ENCODE results near the gene UNKL.
"Not testable (repeated sequence)": the region's sequence is repeated elsewhere in the genome, so short reads cannot be mapped to it uniquely, and the experiment has no call there.

The UNKL gene

DNA sequence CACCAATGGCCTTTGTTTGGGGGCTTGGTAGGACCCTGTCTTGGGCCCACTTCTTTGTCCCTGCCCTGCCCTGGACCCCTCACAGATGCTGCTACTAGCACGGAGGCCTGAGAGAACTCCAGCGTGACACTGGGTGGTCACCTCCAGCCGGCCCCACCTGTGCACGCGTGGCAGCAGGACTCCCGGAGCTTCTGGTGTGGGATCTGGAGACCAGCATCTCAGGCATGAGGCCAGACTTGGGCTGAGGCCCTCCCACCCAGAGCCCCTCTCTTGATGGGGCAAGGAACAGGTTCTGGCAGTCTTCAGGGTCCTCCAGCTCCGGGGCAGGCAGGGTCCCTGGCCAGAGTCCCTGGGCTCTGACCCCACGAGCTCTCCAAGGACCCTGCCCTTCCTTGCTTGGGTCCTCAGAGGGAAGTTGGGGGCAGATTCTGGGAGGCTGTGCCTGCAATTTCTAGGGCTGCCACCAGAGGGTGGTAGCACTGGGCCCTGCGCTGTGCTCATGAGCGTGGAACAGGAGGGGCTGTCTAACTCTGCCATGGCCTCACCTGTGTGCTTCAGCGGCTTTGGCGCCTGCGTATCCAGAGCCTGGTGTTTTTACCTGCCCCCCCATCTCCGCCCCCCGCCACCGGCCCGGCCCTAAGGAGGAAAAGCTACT, 84.1 kb downstream of the UNKL start:
- TF ChIP-seq, protein P1, sequence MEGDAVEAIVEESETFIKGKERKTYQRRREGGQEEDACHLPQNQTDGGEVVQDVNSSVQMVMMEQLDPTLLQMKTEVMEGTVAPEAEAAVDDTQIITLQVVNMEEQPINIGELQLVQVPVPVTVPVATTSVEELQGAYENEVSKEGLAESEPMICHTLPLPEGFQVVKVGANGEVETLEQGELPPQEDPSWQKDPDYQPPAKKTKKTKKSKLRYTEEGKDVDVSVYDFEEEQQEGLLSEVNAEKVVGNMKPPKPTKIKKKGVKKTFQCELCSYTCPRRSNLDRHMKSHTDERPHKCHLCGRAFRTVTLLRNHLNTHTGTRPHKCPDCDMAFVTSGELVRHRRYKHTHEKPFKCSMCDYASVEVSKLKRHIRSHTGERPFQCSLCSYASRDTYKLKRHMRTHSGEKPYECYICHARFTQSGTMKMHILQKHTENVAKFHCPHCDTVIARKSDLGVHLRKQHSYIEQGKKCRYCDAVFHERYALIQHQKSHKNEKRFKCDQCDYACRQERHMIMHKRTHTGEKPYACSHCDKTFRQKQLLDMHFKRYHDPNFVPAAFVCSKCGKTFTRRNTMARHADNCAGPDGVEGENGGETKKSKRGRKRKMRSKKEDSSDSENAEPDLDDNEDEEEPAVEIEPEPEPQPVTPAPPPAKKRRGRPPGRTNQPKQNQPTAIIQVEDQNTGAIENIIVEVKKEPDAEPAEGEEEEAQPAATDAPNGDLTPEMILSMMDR (IDR thresholded peaks at IDR 0.05): peak; percentile 68
- TF ChIP-seq ZFX (IDR thresholded peaks at IDR 0.05; ENCODE audit: borderline replicate concordance): no peak
- no peak overlapping the region for H3K27ac ChIP-seq

DNA sequence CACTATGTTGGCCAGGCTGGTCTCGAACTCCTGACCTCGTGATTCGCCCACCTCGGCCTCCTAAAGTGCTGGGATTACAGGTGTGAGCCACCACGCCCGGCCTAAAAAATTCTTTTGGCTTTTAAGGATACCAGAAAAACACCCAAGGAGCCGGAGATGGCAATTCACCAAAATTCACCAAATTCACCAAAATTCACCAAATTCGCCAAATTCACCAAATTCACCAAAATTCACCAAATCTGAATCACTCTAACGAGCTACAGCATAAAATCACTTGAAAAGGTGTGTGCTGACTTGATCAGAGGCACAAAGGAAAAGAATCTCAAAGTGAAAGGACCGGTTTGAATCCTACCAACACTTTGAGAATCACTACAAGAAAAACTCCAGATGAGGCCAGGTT, 85.5 kb downstream of the UNKL start:
- H3K27ac ChIP-seq: not testable (repeated sequence)

DNA sequence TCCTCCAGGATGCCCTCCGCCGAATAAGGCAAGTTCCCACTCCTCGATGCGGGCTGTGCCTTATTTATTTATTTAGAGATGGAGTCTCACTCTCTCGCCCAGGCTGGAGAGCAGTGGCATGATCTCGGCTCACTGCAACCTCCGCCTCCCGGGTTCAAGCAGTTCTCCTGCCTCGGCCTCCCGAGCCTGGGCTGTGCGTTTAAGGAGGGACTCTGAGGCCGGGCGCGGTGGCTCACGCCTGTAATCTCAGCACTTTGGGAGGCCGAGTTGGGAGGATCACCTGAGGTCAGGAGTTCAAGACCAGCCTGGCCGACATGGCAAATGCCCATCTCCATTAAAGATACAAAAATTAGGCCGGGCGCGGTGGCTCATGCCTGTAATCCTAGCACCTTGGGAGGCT, 86.4 kb downstream of the UNKL start:
- H3K27ac ChIP-seq: not testable (repeated sequence)

DNA sequence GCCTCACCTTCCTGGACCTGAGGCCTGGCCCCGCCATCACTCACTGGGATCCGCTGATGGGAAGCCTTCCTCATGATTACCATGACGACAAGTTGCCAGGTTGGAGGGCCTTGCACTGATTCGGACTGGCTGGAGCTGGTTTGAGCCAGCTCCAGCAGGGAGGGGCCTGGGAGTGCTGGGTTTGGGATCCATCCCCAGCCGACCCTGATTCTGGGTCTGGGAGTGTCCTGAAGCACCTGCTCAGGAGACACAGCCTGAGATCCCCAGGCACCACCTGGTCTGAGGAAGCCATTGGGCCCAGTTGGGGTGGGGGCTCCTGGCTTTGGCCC, 86.9 kb downstream of the UNKL start:
- H3K27ac ChIP-seq: no peak overlapping the region
- TF ChIP-seq, protein P1 (IDR thresholded peaks at IDR 0.05): no peak
- TF ChIP-seq ZFX (IDR thresholded peaks at IDR 0.05; ENCODE audit: borderline replicate concordance): no peak

DNA sequence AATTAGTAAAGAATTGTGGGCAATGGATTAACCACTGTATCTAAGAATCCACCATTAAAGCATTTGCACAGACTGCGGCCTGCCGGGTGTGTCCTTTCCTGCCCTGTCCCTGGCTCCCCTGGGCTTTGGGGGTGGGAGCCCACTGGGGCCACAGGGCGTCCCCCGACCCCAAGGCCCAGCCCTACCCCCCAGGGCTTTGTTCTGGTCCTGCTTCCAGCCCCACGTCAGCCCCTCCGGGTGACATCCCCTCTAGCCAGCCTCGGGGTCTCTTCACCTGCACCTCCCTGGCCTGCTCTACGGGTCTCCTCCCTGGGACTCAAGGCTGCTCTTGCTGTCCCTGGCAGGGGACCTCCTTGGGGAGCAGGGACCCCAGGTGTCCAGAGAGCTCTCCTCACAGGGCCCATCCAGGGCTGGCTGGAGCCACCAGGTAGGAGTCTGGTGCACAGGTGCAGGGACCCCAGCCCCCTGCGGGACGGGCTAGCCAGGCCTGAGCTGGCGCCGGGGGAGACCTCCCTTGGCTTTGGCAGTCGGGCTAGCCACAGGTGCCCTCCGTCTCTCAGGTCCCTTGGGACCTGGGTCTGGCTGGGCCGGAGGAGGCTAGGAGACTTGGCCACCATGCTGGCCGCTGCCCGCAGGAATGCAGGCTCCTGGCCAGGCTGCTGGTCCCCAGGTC, 87.4 kb downstream of the UNKL start:
- H3K27ac ChIP-seq: no peak overlapping the region
- TF ChIP-seq, protein P1 (IDR thresholded peaks at IDR 0.05): no peak
- no peak for TF ChIP-seq ZFX (IDR thresholded peaks at IDR 0.05; ENCODE audit: borderline replicate concordance)

DNA sequence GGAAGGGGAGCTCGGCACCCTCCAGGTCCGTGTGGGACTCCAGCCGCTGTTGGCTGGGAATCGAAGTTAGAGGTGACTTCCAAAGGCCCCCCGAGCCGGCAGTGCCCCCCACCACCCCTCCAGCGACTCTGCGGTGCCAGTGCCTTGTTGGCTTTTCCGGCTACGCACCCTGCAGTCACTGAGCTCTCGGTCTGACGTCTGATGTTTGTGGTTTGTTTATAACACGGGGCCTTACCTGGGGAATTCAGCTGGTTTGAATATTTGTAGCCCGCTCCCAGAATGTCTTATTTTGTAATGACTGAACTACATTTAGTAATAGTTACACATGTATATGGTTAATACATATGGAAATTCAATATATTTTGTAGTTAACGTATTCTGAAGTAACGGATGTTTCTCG, 88.1 kb downstream of the UNKL start:
- no peak overlapping the region for H3K27ac ChIP-seq
- TF ChIP-seq, protein P1 (IDR thresholded peaks at IDR 0.05): no peak
- no peak for TF ChIP-seq ZFX (IDR thresholded peaks at IDR 0.05; ENCODE audit: borderline replicate concordance)

DNA sequence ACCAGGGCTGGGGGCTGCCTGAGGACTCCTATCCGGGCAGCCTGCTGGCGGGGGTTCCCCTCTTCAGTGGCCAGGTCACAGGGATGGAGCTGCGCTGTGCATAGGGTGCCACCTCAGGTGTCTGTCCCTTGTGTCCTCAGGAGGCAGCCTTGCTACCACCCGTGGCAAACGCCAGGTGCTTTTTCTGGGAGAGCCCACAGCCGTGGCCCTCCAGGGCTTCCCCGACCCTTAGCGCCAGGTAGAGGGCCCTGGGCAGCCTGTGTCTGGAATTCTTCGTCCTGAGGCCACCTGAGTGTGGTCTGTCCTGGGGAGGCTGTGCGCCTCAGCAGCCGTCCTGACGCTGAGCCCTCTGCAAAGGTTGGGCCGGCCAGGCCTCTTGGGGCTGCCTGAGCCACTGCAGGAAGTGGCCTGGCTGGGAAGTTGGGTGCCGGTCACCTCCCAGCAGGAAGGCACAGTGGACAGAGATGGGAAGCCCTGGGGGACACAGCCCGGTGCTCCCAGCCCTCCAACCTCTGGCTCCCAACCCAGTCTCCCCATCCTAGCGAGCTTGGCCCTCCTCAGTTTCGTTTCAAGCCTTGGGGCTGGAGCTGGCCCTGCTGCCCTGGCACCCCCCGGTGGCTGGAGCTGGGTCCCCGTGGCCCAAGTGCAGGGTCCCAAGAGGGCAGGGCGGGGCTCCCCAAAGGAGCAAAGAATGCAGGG, 88.7 kb downstream of the UNKL start:
- H3K27ac ChIP-seq: peak overlapping the region; percentile 12; the same call in 1 of the 2 replicates
- TF ChIP-seq, protein P1 (IDR thresholded peaks at IDR 0.05): no peak

DNA sequence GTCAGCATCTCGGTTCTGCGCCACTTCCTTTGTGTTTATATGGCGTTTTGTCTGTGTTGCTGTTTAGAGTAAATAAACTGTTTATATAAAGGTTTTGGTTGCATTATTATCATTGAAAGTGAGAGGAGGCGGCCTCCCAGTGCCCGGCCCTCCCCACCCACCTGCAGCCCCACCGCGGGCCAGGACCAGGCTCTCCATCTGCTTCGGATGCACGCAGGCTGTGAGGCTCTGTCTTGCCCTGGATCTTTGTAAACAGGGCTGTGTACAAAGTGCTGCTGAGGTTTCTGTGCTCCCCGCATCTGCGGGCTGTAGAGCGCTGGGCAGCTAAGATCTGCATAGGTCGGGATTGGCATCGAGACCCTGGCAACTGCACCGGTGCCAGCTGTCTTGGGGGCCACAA, 89.2 kb downstream of the UNKL start:
- peak overlapping the region; percentile 12; the same call in 1 of the 2 replicates for H3K27ac ChIP-seq
- TF ChIP-seq, protein P1 (IDR thresholded peaks at IDR 0.05): no peak

All from 22Rv1 (cell line).